Measurements from ENCODE around the gene INPP5B. TPM values are rescaled to one million over a fixed set of nuclear protein-coding genes. Genes with fewer than 3 reads are reported as not detected.

Gene INPP5B
- total and polyA plus RNA-seq, 9 of the 15 experiments (the other 6 are each of a cell fraction or from before 2014, with no cell fraction given), result 14.1 to 28.7 (median 20.9) TPM

GRCh38 chr1:37945743-37946702 lies 830 bp downstream of the INPP5B start (continued):
- TF ChIP-seq CBX3 (IDR thresholded peaks at IDR 0.05; ENCODE audit: borderline replicate concordance in 1 of 2, low read length in 2 of 2) (peak in 1 of 2 experiments; percentile 44; a peak in 1 of 3 replicates), LEF1 (IDR thresholded peaks at IDR 0.05) (no peak), CTCF (IDR thresholded peaks at IDR 0.05 in 2 of 3, conservative IDR thresholded peaks at IDR 0.05 in 1 of 3; ENCODE audit: insufficient read depth in 2 of 3, low read depth in 1 of 3, low read length in 3 of 3) (peak in 2 of 3 experiments; percentile 13 to 16; a peak in 2 of 6 replicates), TEAD4 (IDR thresholded peaks at IDR 0.05; ENCODE audit: low read length) (no peak), TEAD4 (CRISPR knock-in tag; IDR thresholded peaks at IDR 0.05; ENCODE audit: borderline replicate concordance) (no peak), ZSCAN32 (CRISPR knock-in tag; IDR thresholded peaks at IDR 0.05) (no peak), YY1 (IDR thresholded peaks at IDR 0.05; ENCODE audit: borderline replicate concordance in 1 of 3, control insufficient read depth in 1 of 3, extremely low read depth in 1 of 3, insufficient read depth in 3 of 3, insufficient read length in 1 of 3, insufficient replicate concordance in 2 of 3, low read depth in 1 of 3, low read length in 2 of 3) (peak in 2 of 3 experiments; percentile 18 to 56), TBP (optimal IDR thresholded peaks at IDR 0.05; ENCODE audit: low read depth, low read length) (peak; percentile 36), L3MBTL2 (IDR thresholded peaks at IDR 0.05) (peak; percentile 51), ZNF431 (CRISPR knock-in tag; IDR thresholded peaks at IDR 0.05) (no peak), ZNF197 (CRISPR knock-in tag; IDR thresholded peaks at IDR 0.05; ENCODE audit: low read depth) (no peak), MEF2D (tag; conservative IDR thresholded peaks at IDR 0.05; ENCODE audit: low read depth) (no peak), KHSRP (IDR thresholded peaks at IDR 0.05) (no peak), RBM22 (IDR thresholded peaks at IDR 0.05; ENCODE audit: low read depth, low read length, poor library complexity, severe bottlenecking) (no peak), ZBTB5 (IDR thresholded peaks at IDR 0.05) (no peak), THRB (CRISPR knock-in tag; conservative IDR thresholded peaks at IDR 0.05) (no peak), CHD4 (IDR thresholded peaks at IDR 0.05; ENCODE audit: insufficient read depth, insufficient replicate concordance, low read depth, low read length, poor library complexity, severe bottlenecking) (no peak), ZHX1 (conservative IDR thresholded peaks at IDR 0.05; ENCODE audit: low read length) (no peak)

Data from K562 (cell line).